ENCODE measurements around the gene HIVEP3. TPM values are rescaled to one million over a fixed set of nuclear protein-coding genes. Genes with fewer than 3 reads are reported as not detected.

HIVEP3 gene
- total RNA-seq, 2 experiments from 2014 or later, result 13.2 to 13.4 TPM

DNA sequence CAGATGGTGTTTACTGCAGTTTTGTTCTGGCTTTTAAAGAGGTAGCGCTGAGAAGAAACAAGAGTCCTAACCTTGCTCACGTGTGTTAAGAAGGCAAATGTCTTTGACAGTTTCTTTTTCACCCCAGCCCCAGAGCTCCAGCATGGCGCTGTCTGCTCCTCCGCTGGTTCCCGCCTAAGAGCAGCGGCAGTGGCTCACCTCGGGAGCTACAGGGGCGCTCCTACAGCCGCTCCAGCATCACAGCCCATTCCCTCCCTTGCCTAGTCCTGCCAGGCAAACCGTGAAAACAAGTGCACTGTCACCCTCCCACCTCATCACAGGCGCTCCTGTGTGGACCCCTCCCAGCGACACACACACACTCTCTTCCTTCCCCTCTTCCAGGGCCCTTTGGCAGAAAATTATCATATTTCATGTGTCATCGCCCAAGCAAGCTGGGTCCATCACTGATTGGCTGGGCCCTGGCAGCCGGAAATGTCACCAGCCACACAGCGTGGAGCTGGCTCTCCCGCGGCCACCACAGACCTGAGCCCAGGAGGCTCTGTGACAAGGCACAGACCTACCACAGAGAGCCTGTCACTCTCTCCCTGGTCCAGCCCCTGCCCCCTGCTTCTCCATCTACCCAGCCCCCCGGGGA lies 1.2 kb upstream of the HIVEP3 start:
- intact Hi-C loops (cut with micrococcal nuclease), result loop anchor here (1.0 to 5.0 kb wide), 6 partner anchors 16 to 168 kb away; no protein-coding TSS in a partner anchor
- peak; percentile 91 for DNase-seq
- peaks cover 49% of the 10 kb centered on the region for H3K4me1 Mint-ChIP-seq (ENCODE audit: low read depth)
- H3K4me3 Mint-ChIP-seq, result peak overlapping the region; percentile 89
- peaks cover 9% of the 10 kb centered on the region for H3K9me3 Mint-ChIP-seq
- no peaks in the 10 kb centered on the region for H3K27me3 Mint-ChIP-seq (ENCODE audit: low read depth)
- CTCF ChIA-PET, result interaction anchor here (0.6 to 1.6 kb wide), 5 partner anchors 13 to 238 kb away, joined by 3 to 5 read pairs (median 3); no protein-coding TSS in a partner anchor
- no peaks in the 10 kb centered on the region for H3K36me3 Mint-ChIP-seq (ENCODE audit: low read depth)
- peak overlapping the region; percentile 91 for H3K27ac Mint-ChIP-seq

DNA sequence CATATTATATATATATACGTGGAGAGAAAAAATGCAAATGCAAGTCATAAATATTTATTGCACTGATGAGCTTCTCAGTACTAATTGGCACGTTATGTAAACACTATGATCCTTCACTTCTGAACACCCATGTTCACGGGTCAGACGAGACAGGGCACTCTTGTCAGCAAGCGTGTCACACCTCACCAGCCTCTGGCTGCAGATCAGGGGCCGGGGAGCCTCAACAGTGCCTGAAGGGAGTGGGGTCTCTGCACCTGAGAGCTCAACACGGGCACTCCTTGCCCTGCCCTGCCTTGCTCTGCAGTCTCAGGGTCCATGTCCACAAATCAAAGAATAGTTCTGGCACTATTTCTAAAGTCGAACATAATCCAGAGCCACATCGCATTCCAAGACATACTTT lies 409 bp upstream of the HIVEP3 start:
- Mint-ChIP-seq H3K9me3 (peaks cover 9% of the 10 kb centered on the region), H3K27me3 (ENCODE audit: low read depth) (no peaks in the 10 kb centered on the region), H3K36me3 (ENCODE audit: low read depth) (no peaks in the 10 kb centered on the region), H3K4me1 (ENCODE audit: low read depth) (peaks cover 53% of the 10 kb centered on the region), H3K27ac (peak overlapping the region; percentile 91), H3K4me3 (peak overlapping the region; percentile 89)
- CTCF ChIA-PET, result interaction anchor here (1.6 to 1.7 kb wide), 3 partner anchors 19 to 116 kb away, joined by 3 to 5 read pairs (median 4); no protein-coding TSS in a partner anchor
- intact Hi-C loops (cut with micrococcal nuclease), result loop anchor here (5.0 kb wide), 1 partner anchor 167 kb away; no protein-coding TSS in a partner anchor
- DNase-seq, result no peak

DNA sequence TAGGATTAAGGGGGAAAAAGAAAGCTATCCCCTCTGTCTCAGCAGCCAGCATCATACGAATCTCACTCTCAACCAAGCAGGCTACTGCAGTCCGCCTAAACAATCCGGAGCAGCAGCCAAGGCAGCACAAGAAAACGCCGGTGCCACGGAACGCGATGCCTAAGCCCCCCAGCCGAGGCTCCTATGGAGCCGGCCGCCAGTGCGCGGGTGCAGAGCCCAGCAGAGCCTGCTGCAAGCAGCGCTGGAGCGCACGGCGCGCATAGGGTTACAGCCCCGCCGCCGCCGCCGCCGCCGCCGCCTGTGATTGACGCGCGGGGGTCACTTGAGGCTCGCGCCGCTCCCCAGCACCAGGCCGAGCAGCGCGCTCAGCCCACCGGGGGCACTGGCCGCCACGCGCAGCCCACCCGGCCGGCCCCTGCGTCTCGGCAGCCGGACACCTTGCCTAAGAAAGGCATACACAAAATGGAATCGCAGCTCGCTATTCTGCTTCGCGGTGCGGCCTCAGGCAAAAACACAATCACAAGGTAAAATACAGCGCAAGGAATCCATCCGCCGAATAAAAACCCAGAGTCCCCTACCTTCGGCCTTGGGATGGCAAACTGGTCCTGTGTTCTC lies 780 bp downstream of the HIVEP3 start:
- H3K4me1 Mint-ChIP-seq (ENCODE audit: low read depth), result peaks cover 60% of the 10 kb centered on the region
- peak overlapping the region; percentile 71 for H3K4me3 Mint-ChIP-seq
- intact Hi-C loops (cut with micrococcal nuclease), result loop anchor here (1.0 to 5.0 kb wide), 2 partner anchors 27 to 166 kb away; no protein-coding TSS in a partner anchor
- H3K27me3 Mint-ChIP-seq (ENCODE audit: low read depth), result no peaks in the 10 kb centered on the region
- H3K9me3 Mint-ChIP-seq, result peaks cover 6% of the 10 kb centered on the region
- H3K36me3 Mint-ChIP-seq (ENCODE audit: low read depth), result no peaks in the 10 kb centered on the region
- H3K27ac Mint-ChIP-seq, result no peak overlapping the region
- DNase-seq, result peak; percentile 43
- CTCF ChIA-PET, result interaction anchor here (1.6 to 1.7 kb wide), 3 partner anchors 18 to 117 kb away, joined by 3 to 5 read pairs (median 4); no protein-coding TSS in a partner anchor

DNA sequence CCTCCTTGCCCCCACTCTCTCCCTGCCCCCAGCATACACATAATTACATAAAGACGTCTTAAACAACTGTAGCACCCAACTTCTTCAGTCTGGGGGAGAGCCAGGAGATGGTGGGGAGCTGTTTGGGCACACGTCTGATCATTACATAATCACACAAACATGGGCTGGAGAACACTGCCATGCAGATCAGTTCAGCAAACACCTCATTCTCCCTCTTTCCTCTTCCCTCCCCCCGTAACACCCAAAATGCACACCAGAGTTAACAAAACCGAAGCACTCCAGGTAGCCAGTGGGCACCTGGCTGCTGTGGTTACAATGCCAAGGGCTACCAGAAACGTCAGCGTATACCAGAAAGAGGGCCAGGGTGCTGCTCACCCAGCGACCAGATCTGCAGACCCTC lies 1.6 kb downstream of the HIVEP3 start:
- Mint-ChIP-seq H3K36me3 (ENCODE audit: low read depth) (no peaks in the 10 kb centered on the region), H3K4me1 (ENCODE audit: low read depth) (peaks cover 64% of the 10 kb centered on the region), H3K4me3 (peak overlapping the region; percentile 71), H3K9me3 (peaks cover 6% of the 10 kb centered on the region), H3K27ac (no peak overlapping the region), H3K27me3 (ENCODE audit: low read depth) (no peaks in the 10 kb centered on the region)
- intact Hi-C loops (cut with micrococcal nuclease), result loop anchor here (5.0 kb wide), 1 partner anchor 165 kb away; no protein-coding TSS in a partner anchor
- CTCF ChIA-PET, result interaction anchor here (1.2 kb wide), 1 partner anchor 342 kb away, joined by 3 read pairs; no protein-coding TSS in a partner anchor
- no peak for DNase-seq

DNA sequence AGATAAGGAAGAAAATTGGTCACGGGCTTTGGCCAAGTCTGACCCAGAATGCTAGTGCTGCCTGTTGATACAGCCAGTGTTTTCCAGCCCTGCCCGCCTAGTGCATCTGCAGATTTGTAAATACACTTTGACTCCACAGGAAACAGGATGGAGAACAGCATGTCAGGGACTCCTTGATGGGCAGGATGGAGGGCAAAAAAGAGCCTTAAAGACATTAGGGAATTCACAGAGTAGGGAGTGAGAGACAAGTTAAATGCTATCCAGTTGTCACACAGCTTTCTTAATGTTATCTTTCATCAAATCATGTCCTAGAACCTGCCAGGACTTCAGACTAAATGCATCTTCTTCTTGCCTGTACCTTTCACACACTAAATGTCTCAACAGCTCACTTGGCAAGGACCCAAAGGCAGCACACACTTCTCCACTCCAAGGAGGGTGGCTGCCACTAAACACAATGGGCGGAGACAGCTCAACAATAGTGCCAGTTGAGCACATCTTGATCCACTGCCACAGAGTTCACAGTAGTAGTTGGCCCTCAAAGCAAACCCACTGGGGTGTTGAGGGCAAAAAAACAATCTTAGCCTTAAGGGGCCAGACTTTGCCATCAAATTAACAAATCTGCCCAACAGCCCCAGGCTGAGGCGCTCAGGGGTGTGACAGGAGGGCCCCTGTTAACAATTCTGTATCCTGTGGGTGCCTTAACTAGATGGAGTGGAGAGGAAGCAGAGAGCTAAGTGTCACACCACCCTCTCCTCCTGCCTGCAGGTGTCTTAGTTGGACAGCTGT lies 2.7 kb downstream of the HIVEP3 start:
- Mint-ChIP-seq H3K27ac (peak overlapping the region; percentile 55), H3K4me3 (no peak overlapping the region), H3K9me3 (peaks cover 3% of the 10 kb centered on the region), H3K4me1 (ENCODE audit: low read depth) (peaks cover 64% of the 10 kb centered on the region), H3K36me3 (ENCODE audit: low read depth) (no peaks in the 10 kb centered on the region), H3K27me3 (ENCODE audit: low read depth) (no peaks in the 10 kb centered on the region)
- DNase-seq, result peak; percentile 44
- CTCF ChIA-PET, result interaction anchor here (1.2 to 1.4 kb wide), 2 partner anchors 23 to 341 kb away, joined by 3 read pairs; no protein-coding TSS in a partner anchor
- intact Hi-C loops (cut with micrococcal nuclease), result loop anchor here (5.0 kb wide), 1 partner anchor 164 kb away; no protein-coding TSS in a partner anchor

DNA sequence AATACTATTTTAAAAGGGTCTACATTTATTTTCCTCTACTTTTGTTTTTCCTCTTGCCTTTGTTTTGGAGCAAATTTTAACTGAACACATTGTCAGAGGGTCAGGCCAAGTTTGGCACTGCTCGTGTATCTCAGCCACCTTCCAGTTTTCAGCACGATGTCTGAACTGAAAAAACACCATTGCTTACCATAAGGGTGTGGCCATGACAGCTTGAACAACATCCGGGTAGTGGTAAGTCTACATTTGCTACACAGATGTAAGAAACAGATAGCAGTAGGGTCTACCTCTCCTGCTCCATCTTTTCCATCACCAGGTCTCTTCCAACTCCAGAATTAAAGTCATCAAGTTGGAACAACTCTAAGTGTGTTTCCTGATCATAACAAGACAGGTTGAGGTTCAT lies 4.2 kb downstream of the HIVEP3 start:
- no peaks in the 10 kb centered on the region for H3K9me3 Mint-ChIP-seq
- H3K4me3 Mint-ChIP-seq, result no peak overlapping the region
- no peaks in the 10 kb centered on the region for H3K36me3 Mint-ChIP-seq (ENCODE audit: low read depth)
- peaks cover 51% of the 10 kb centered on the region for H3K4me1 Mint-ChIP-seq (ENCODE audit: low read depth)
- CTCF ChIA-PET, result no interaction called here
- no peak for DNase-seq
- H3K27ac Mint-ChIP-seq, result no peak overlapping the region
- no peaks in the 10 kb centered on the region for H3K27me3 Mint-ChIP-seq (ENCODE audit: low read depth)
- intact Hi-C loops (cut with micrococcal nuclease), result no loop called here

DNA sequence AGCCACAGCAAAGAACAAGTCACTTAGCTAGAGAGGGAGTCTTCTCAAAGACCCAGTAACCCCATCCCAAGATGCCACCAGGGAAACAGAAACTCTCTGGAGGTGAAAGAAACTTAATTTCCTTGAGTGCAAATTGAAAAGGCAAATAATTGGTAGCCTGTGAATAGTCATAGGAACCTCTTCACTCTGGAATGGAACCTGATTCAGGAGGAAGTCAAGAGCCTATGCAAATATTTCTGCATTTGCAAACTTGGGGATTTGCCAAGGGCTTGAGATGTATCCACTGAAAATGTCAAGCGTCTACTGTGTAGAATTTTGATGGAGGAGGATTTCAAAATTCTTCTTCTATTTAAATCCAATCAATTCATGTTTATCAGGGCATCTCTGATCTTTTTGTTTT lies 5.7 kb downstream of the HIVEP3 start:
- no peaks in the 10 kb centered on the region for H3K36me3 Mint-ChIP-seq (ENCODE audit: low read depth)
- no peak overlapping the region for H3K4me3 Mint-ChIP-seq
- intact Hi-C loops (cut with micrococcal nuclease), result no loop called here
- no peaks in the 10 kb centered on the region for H3K9me3 Mint-ChIP-seq
- no peak overlapping the region for H3K27ac Mint-ChIP-seq
- H3K4me1 Mint-ChIP-seq (ENCODE audit: low read depth), result peaks cover 43% of the 10 kb centered on the region
- CTCF ChIA-PET, result interaction anchor here (0.9 kb wide), 1 partner anchor 21 kb away, joined by 5 read pairs; no protein-coding TSS in a partner anchor
- no peak for DNase-seq
- no peaks in the 10 kb centered on the region for H3K27me3 Mint-ChIP-seq (ENCODE audit: low read depth)

DNA sequence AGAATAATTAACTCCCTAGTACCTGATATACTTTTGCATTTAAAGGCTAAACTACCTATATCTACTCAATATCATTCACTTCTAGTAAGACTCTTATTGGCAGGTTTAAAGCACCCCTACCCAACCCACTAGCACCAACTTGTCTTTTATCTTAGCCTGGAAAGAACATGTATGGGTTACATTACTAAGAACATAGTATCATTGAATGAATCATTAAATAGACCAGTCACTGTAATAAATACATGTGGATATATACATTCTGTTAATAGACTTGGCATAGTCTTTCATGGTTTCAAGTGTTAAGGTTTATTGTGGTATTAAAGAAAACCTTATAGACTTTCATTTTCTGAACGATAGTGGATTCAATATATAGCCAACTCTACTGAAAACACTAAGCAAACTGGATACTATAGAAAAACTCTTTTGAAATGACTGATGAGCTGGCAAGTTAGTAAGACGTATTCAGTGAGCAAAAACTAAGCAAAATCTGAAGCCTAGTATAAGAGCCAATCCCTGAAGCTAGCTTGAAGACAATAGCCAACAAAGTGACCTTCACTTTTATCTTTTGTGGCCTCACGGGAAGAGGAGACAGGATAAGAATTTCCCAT lies 10.3 kb downstream of the HIVEP3 start:
- no peak overlapping the region for H3K4me3 Mint-ChIP-seq
- H3K36me3 Mint-ChIP-seq (ENCODE audit: low read depth), result no peaks in the 10 kb centered on the region
- H3K9me3 Mint-ChIP-seq, result no peaks in the 10 kb centered on the region
- intact Hi-C loops (cut with micrococcal nuclease), result no loop called here
- DNase-seq, result no peak
- peaks cover 27% of the 10 kb centered on the region for H3K4me1 Mint-ChIP-seq (ENCODE audit: low read depth)
- CTCF ChIA-PET, result interaction anchor here (0.6 to 1.6 kb wide), 2 partner anchors 34 to 273 kb away, joined by 3 read pairs; no protein-coding TSS in a partner anchor
- no peak overlapping the region for H3K27ac Mint-ChIP-seq
- no peaks in the 10 kb centered on the region for H3K27me3 Mint-ChIP-seq (ENCODE audit: low read depth)

DNA sequence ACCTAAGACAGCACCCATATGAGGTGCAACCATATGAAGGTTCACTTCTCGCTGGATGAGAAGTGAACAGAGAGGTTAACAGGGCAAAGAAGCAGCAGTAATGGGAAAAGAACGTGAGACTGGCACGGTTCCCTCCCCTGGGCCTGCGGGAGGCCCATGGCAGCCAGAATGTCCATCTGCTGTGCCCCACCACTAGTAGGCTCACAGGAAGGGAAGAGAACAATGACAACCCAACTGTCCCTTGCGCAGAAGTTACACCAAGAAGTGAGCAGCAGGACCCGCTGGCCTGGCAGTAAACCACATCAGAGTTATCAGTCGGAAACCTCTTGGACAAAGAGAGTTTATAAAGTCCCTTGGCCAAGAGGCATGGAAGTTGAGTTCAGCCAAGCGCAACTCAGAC lies 11.3 kb downstream of the HIVEP3 start:
- H3K36me3 Mint-ChIP-seq (ENCODE audit: low read depth), result no peaks in the 10 kb centered on the region
- CTCF ChIA-PET, result no interaction called here
- H3K4me3 Mint-ChIP-seq, result no peak overlapping the region

DNA sequence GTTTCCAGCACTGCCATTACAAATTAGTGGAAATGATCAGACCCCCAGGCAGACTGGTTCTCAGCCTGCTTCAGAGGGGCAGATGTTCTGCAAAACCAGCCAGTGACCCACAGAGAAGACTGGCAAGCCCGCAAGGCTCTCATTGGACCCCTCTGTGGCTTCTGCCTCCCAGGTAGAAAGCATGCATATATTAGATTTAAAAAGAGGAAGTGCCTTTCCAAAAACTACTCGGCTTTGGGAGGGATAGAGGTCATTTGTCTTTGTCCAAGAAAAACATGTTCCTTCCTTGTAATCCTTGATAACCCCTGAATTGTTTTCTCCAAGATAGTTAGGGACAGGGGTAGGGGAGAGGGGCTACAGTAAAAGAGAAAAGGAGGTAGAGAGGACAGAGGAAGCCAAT lies 11.8 kb downstream of the HIVEP3 start:
- CTCF ChIA-PET, result no interaction called here
- Mint-ChIP-seq H3K27me3 (ENCODE audit: low read depth) (no peaks in the 10 kb centered on the region), H3K4me1 (ENCODE audit: low read depth) (peaks cover 29% of the 10 kb centered on the region), H3K9me3 (no peaks in the 10 kb centered on the region), H3K36me3 (ENCODE audit: low read depth) (no peaks in the 10 kb centered on the region), H3K27ac (no peak overlapping the region), H3K4me3 (no peak overlapping the region)
- DNase-seq, result no peak
- intact Hi-C loops (cut with micrococcal nuclease), result no loop called here

More for the DNA sequence above, 11.3 kb downstream of the HIVEP3 start:
- H3K4me1 Mint-ChIP-seq (ENCODE audit: low read depth), result peaks cover 25% of the 10 kb centered on the region
- no peaks in the 10 kb centered on the region for H3K27me3 Mint-ChIP-seq (ENCODE audit: low read depth)
- no peak overlapping the region for H3K27ac Mint-ChIP-seq
- no peak for DNase-seq
- no peaks in the 10 kb centered on the region for H3K9me3 Mint-ChIP-seq
- intact Hi-C loops (cut with micrococcal nuclease), result no loop called here

DNA sequence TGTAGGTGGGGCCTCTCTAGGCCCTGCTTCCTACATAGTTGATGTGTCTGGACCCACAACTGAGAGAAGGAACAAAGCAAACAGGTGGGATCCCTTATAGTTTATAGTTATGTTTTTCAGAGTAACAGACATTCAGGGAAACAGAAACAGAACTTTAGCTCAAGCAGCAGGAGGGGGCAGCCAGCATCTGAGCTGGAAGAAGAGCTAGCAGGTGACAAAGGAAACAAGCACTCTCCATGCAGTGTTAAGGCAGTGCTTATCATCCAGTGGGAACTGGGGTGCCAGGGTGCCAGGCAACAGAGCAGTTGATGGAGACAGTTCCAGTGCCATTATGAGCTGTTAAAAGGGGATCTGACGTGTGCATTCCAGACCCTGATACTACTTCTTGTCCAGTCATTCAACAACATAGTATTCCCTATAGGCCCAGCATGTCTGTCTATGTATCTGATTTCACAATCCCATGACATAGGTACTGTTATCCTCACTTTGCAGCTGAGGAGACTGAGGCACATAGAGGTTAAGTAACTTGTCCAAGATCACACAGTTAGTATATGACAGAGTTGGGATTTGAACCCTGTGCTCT lies 13.5 kb downstream of the HIVEP3 start:
- H3K9me3 Mint-ChIP-seq, result no peaks in the 10 kb centered on the region
- H3K4me1 Mint-ChIP-seq (ENCODE audit: low read depth), result peaks cover 38% of the 10 kb centered on the region
- intact Hi-C loops (cut with micrococcal nuclease), result no loop called here
- H3K27ac Mint-ChIP-seq, result no peak overlapping the region
- H3K36me3 Mint-ChIP-seq (ENCODE audit: low read depth), result no peaks in the 10 kb centered on the region
- H3K4me3 Mint-ChIP-seq, result no peak overlapping the region
- DNase-seq, result no peak
- H3K27me3 Mint-ChIP-seq (ENCODE audit: low read depth), result no peaks in the 10 kb centered on the region
- CTCF ChIA-PET, result interaction anchor here (2.1 kb wide), 1 partner anchor 13 kb away, joined by 11 read pairs; no protein-coding TSS in a partner anchor

All from activated naive CD4-positive, alpha-beta T cell treated with anti-CD3 and anti-CD28 coated beads for 36 hours (primary cell).